Ecto neural progenitor cell (in vitro differentiated cells): ENCODE results near the gene PTPN14.

Experiments
- DNase-seq: peaks from one replicate; pipeline ENCODE4 v3.0.0-alpha.2; 2018; ENCODE audit warnings: low spot score

PTPN14 gene

GRCh38 chr1:214305164-214305751 is 246.1 kb downstream of the PTPN14 start:
- DNase-seq, result no peak

GRCh38 chr1:214303141-214303930 is 248.1 kb downstream of the PTPN14 start:
- no peak for DNase-seq

GRCh38 chr1:214301526-214301925 is 249.9 kb downstream of the PTPN14 start:
- no peak for DNase-seq

- no peak for DNase-seq
These were observed 251.1 kb downstream of the PTPN14 start for GRCh38 chr1:214300149-214300780.
